ENCODE measurements around the gene TMC7.
"Not testable (repeated sequence)": the region's sequence is repeated elsewhere in the genome, so short reads cannot be mapped to it uniquely, and the experiment has no call there.

- not testable (repeated sequence) for TF ChIP-seq POLR2AphosphoS5 (IDR thresholded peaks at IDR 0.05; ENCODE audit: borderline replicate concordance, low read depth, low read length); EZH2 (IDR thresholded peaks at IDR 0.05)
These were observed 8.0 kb downstream of the TMC7 start for GRCh38 chr16:18991731-18992130.

Data from SK-N-MC (cell line).